Measurements from ENCODE around the gene GRIA4. TPM values are rescaled to one million over a fixed set of nuclear protein-coding genes. Genes with fewer than 3 reads are reported as not detected.

Gene GRIA4
- total and polyA plus RNA-seq, 2 of the 13 experiments (the other 11 are each of a cell fraction or from before 2014, with no cell fraction given), result not detected

DNA sequence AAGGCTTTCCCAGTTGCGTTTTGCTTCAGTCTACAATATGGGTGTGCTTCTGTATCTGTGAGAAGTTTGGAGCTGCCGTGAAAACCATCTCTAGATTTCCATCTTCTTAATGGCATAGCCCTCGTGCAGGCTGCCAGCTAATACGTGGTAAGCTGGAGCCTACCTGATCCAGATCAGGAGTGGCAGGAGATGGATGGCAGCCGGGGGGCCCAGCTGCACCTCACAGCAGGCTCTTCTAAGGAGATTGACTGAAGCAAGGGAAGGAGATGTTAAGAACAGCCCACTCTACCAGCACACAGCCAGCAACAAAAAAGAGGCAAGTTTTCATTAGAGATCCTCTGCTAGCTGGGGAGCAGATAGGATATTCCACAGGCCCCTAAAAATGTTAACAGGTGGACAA, 296.6 kb downstream of the GRIA4 start (continued):
- TF ChIP-seq, protein P1, sequence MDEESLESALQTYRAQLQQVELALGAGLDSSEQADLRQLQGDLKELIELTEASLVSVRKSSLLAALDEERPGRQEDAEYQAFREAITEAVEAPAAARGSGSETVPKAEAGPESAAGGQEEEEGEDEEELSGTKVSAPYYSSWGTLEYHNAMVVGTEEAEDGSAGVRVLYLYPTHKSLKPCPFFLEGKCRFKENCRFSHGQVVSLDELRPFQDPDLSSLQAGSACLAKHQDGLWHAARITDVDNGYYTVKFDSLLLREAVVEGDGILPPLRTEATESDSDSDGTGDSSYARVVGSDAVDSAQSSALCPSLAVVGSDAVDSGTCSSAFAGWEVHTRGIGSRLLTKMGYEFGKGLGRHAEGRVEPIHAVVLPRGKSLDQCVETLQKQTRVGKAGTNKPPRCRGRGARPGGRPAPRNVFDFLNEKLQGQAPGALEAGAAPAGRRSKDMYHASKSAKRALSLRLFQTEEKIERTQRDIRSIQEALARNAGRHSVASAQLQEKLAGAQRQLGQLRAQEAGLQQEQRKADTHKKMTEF (CRISPR knock-in tag; IDR thresholded peaks at IDR 0.05), result no peak
- no peak for TF ChIP-seq SMYD3 (CRISPR knock-in tag; IDR thresholded peaks at IDR 0.05)
- TF ChIP-seq ZNF281 (CRISPR knock-in tag; IDR thresholded peaks at IDR 0.05; ENCODE audit: borderline replicate concordance), result no peak

- no peak overlapping the region for H3K27ac ChIP-seq (ENCODE audit: extremely low read length, insufficient read depth, low read length)
- no peaks in the 10 kb centered on the region for H3K4me1 ChIP-seq (ENCODE audit: insufficient read depth, low read length)
- no peak overlapping the region for H2AFZ ChIP-seq (ENCODE audit: low read length)
- TF ChIP-seq POGZ (CRISPR knock-in tag; IDR thresholded peaks at IDR 0.05) (no peak), ZFP82 (CRISPR knock-in tag; IDR thresholded peaks at IDR 0.05; ENCODE audit: borderline replicate concordance) (no peak), ZBTB1 (CRISPR knock-in tag; IDR thresholded peaks at IDR 0.05; ENCODE audit: borderline replicate concordance) (no peak), JUNB (CRISPR knock-in tag; IDR thresholded peaks at IDR 0.05; ENCODE audit: borderline replicate concordance) (no peak), ZSCAN22 (CRISPR knock-in tag; IDR thresholded peaks at IDR 0.05) (no peak), KLF15 (CRISPR knock-in tag; IDR thresholded peaks at IDR 0.05; ENCODE audit: borderline replicate concordance) (no peak), MED8 (CRISPR knock-in tag; IDR thresholded peaks at IDR 0.05; ENCODE audit: insufficient replicate concordance) (no peak), ZFP41 (CRISPR knock-in tag; IDR thresholded peaks at IDR 0.05; ENCODE audit: borderline replicate concordance) (no peak)
- H3K79me2 ChIP-seq (ENCODE audit: insufficient read depth, low read length), result no peaks in the 10 kb centered on the region
- FAIRE-seq (no peak), ATAC-seq (no peak), DNase-seq (ENCODE audit: low spot score) (no peak)
- no peak overlapping the region for H3K4me3 ChIP-seq (replicated peaks in 1 of 3; ENCODE audit: insufficient read depth in 1 of 3, low read depth in 2 of 3, low read length in 3 of 3)
- WGBS (ENCODE audit: low lambda C conversion rate), result 0% methylated on average over 2 of the region's 2 CpGs
- H3K27me3 ChIP-seq (ENCODE audit: control insufficient read depth in 1 of 2, insufficient read depth in 2 of 2, low read length in 2 of 2), result no peaks in the 10 kb centered on the region
- H3K4me2 ChIP-seq (ENCODE audit: low read depth, low read length), result no peak overlapping the region
- intact Hi-C loops (cut with micrococcal nuclease; ENCODE audit: unreplicated experiment), result no loop called here
- no peak overlapping the region for H3K9ac ChIP-seq (ENCODE audit: insufficient read depth, low read depth, low read length)
- BruUV-seq (replicated peaks), result no TSS peak
- H3K9me3 ChIP-seq (ENCODE audit: low read length), result no peaks in the 10 kb centered on the region
- CTCF ChIA-PET (ENCODE audit: low intra/inter-chr PET ratio, low total read pairs), result no interaction called here
- no peaks in the 10 kb centered on the region for H3K36me3 ChIP-seq (replicated peaks in 1 of 2; ENCODE audit: control insufficient read depth in 1 of 2, insufficient read depth in 2 of 2, low read length in 2 of 2)
- in situ Hi-C loops (cut with HindIII; ENCODE audit: extremely low pct_ligation_motif_present, low pct_unique_long_range_greater_than_20kb), result no loop called here
- POLR2A ChIA-PET, result no interaction called here
- no peaks in the 10 kb centered on the region for H4K20me1 ChIP-seq (ENCODE audit: insufficient read depth, low read length)
Measured at GRCh38 chr11:105907319-105907718, 297.4 kb downstream of the GRIA4 start.
